Right cardiac atrium (tissue), 5 donors: Measurements from ENCODE around the gene CACNA2D1. TPM values are rescaled to one million over a fixed set of nuclear protein-coding genes. Genes with fewer than 3 reads are reported as not detected.
A peak's percentile ranks its signal among the peaks of the same experiment; 100 is the strongest.
"Not testable (repeated sequence)": the region's sequence is repeated elsewhere in the genome, so short reads cannot be mapped to it uniquely, and the experiment has no call there.

Experiments
- ATAC-seq, 2 donors: fragments of 200-7000 bp; cut with Tn5 transposase; one replicate each; pipeline versions ENCODE4 v1.8.0 to v1.9.1; 2020; ENCODE audit warnings: moderate library complexity in 2 of 2, mild to moderate bottlenecking in 1 of 2
- DNase-seq, 3 donors: peaks; one replicate each; pipeline ENCODE4 v3.0.0-alpha.2; 2020
- H3K27ac ChIP-seq: one replicate; pipeline ENCODE4 v1.5.1; 2013; ENCODE audit warnings: mild to moderate bottlenecking, low read length, control low read depth, moderate library complexity
- H3K27me3 ChIP-seq: one replicate; pipeline ENCODE4 v1.6.1; 2013; ENCODE audit not compliant: control insufficient read depth, insufficient read depth
- H3K4me1 ChIP-seq: one replicate; pipeline ENCODE4 v1.6.1; 2013; ENCODE audit warnings: low read length; ENCODE audit not compliant: control insufficient read depth, insufficient read depth
- H3K4me3 ChIP-seq: one replicate; pipeline ENCODE4 v1.5.1; 2013; ENCODE audit warnings: low read length, control low read depth
- H3K9me3 ChIP-seq: one replicate; pipeline ENCODE4 v1.6.1; 2013; ENCODE audit warnings: low read length; ENCODE audit not compliant: control insufficient read depth
- WGBS: extraction: QIAGEN DNeasy Blood & Tissue Kit; methylation state at CpG from one replicate; pipeline ENCODE4 v1.1.7; 2013; 5-methylcytosine and 5-hydroxymethylcytosine counted together
- intact Hi-C, 4 donors: fragments of 100-400 bp; cut with DNase I; formaldehyde crosslinking; loops; one replicate each; pipeline versions ENCODE4 v1.11.0 to v1.14.0; 2022 to 2023
- polyA plus RNA-seq: library from polyadenylated mRNA; stranded (reverse); fragments of 200-250 nt; gene quantifications from one replicate; pipeline ENCODE4 v1.2.3, GENCODE V29; 2013
- total RNA-seq, 4 donors: library from RNA; stranded (reverse); fragmentation: NEBNext Ultra II Directional; extraction: Animal tissue kit (Norgen Biotek cat#: 25700); gene quantifications; one replicate each; pipeline ENCODE4 v1.2.1, GENCODE V29; 2021
- donor health status: healthy with polysubstance abuse.
- donor health status: DM: no; HTN: yes; CAD: no.
- donor health status: DM: no; HTN: no; CAD: no.
- donor health status: DM: no; HTN: yes; CAD: no; lungs with severe emphysema.
- donor health status: DM: yes; HTN: yes; CAD: no.

The CACNA2D1 gene
- total and polyA plus RNA-seq, 5 donors: 9.7 to 55.2 (median 42.4) TPM

DNA sequence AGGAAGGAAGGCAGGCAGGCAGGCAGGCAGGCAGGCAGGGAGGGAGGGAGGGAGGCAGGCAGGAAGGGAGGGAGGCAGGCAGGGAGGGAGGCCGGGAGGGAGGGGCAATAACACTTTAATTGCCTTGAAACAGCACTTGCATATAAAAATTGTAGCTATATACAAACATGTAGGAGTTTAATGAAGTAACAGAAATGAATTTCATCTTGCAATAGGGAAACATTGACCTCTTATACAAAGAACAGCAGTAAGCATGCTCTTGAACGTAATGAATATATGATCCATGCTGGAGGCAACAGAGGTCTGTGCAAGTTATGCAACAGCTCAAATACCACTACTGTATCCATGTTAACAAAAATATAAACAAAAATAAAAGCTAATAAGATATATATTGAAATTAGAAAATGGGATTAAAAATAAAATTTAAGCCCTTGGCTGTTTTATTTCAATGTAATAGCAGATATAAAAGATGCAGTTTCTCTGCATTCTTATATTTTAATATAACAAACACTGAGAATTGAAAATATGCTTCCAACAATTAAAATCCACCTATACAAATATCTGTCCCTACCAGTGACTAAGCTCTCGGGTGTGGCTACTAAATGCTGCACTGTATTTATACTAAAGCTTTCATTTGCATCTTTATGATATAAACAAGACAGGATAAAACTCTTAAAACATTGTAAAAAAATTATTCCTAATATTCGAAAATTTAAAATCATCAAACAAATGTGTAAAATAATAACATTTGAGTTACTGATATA, 50.3 kb downstream of the CACNA2D1 start:
- DNase-seq (no peak), ATAC-seq (no peak)
- Histone ChIP-seq H3K27ac (no peak overlapping the region), H3K4me3 (no peak overlapping the region), H3K27me3 (no peaks in the 10 kb centered on the region), H3K4me1 (no peaks in the 10 kb centered on the region), H3K9me3 (no peaks in the 10 kb centered on the region)
- intact Hi-C loops: no loop called here
- WGBS: 88% methylated on average over 4 of the region's 4 CpGs

DNA sequence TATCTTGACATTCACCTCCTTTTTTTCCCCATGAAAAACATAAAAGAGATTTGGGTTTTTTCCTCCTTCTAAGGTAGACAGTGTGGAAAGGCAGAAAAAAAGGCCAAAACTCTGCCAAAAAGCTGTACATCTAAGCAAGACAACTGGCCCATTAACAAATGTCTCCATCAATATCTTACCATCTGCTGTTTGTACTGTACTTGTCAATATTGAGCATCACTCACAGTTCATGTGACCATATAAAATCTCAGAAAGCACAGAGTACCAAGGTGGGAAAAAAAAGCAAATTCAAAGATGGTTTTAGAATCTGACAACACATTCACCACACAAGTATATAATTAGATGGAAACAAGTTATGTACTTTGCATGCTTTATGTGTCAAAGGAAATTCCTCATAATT, 52.6 kb downstream of the CACNA2D1 start:
- intact Hi-C loops: no loop called here
- Histone ChIP-seq H3K9me3 (no peaks in the 10 kb centered on the region), H3K27ac (no peak overlapping the region), H3K4me1 (peaks cover 2% of the 10 kb centered on the region), H3K27me3 (no peaks in the 10 kb centered on the region), H3K4me3 (no peak overlapping the region)
- ATAC-seq (no peak), DNase-seq (no peak)

DNA sequence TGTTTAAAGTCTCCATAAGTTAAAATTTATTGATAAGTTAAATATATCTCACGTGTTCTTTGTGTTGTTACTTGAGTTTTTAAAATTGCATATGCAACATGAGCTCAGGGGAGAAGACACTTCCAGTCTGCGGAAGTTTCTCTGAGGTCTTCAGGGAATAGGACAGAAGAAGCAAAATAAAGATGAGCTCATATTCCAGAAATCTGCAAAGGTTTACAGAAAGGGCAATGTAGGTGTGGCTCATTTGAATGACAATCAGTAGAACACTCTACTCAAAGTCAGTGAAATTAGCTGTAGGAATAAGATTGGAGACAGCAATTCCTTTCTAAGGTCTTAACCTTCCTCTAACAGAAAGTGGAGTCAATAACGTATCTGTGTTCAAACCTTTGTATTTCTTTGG, 53.7 kb downstream of the CACNA2D1 start:
- DNase-seq (no peak), ATAC-seq (peak in 1 of 2 donors; percentile 34)
- Histone ChIP-seq H3K4me1 (peaks cover 2% of the 10 kb centered on the region), H3K4me3 (no peak overlapping the region), H3K27me3 (no peaks in the 10 kb centered on the region), H3K9me3 (no peaks in the 10 kb centered on the region), H3K27ac (no peak overlapping the region)
- intact Hi-C loops: no loop called here
- WGBS: 77% methylated on average over 3 of the region's 3 CpGs

DNA sequence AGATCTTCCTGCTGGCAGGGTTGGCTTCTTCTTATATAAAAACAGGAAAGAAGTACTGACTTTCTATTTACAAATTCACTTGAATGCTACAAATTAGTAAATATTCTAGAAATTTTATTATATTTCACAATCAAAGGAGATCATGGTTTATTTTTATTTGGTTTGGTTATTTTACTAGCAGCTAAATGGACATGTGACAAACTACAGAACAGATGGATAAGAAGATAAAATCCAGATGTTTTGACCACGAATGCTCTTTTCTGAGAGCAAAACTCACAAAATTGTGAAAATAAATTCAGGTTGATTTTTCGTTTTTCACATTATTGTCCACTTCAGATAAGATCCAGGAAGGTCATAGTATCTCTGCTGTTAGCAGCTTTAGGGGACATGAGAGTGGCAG, 55.4 kb downstream of the CACNA2D1 start:
- intact Hi-C loops: no loop called here
- ATAC-seq (no peak), DNase-seq (no peak)
- no peak overlapping the region for H3K27ac ChIP-seq
- no peak overlapping the region for H3K4me3 ChIP-seq
- WGBS: 50% methylated on average over 2 of the region's 2 CpGs
- no peaks in the 10 kb centered on the region for H3K27me3 ChIP-seq
- peaks cover 2% of the 10 kb centered on the region for H3K4me1 ChIP-seq
- H3K9me3 ChIP-seq: no peaks in the 10 kb centered on the region

DNA sequence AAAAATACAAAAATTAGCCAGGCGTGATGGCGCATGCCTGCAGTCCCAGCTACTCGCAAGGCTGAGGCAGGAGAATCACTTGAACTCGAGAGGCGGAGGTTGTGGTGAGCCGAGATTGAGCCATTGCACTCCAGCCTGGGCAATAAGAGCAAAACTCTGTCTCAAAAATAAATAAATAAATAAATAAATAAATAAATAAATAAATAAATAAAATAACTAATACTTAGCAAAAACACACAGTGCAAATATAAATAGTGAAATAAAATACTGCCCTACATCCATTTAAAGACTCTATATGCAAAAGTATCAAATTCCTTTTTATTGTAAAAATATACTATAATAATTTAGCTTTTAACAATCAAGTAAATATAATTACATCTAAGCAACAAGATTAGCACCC, 57.0 kb downstream of the CACNA2D1 start:
- DNase-seq, ATAC-seq, intact Hi-C loops, H3K9me3 ChIP-seq, H3K27me3 ChIP-seq, H3K27ac ChIP-seq, H3K4me3 ChIP-seq, H3K4me1 ChIP-seq: not testable (repeated sequence)
- 98% methylated on average over 6 of the region's 6 CpGs for WGBS

DNA sequence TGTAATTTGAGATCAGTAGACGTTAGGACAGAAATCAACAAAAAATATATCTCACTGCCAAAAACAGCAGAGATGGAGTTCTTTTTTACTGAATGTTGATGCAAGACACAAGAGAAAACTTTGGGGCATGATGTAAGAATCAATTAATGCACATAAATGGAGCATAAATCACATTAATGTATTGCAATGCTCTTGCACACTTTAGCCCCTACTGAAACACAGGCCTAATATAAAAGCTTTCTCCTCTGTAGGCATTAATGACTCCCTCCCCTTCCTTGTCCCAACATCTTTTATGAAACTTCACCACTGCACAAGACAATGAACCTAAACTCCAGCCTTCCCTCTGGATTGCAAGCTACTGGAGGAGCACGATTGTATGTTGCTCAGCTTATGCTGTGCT, 58.8 kb downstream of the CACNA2D1 start:
- no peak overlapping the region for H3K4me3 ChIP-seq
- intact Hi-C loops: no loop called here
- no peaks in the 10 kb centered on the region for H3K27me3 ChIP-seq
- DNase-seq (no peak), ATAC-seq (no peak)
- H3K9me3 ChIP-seq: no peaks in the 10 kb centered on the region
- H3K27ac ChIP-seq: no peak overlapping the region
- WGBS: 65% methylated on average over 2 of the region's 2 CpGs
- H3K4me1 ChIP-seq: peaks cover 3% of the 10 kb centered on the region

DNA sequence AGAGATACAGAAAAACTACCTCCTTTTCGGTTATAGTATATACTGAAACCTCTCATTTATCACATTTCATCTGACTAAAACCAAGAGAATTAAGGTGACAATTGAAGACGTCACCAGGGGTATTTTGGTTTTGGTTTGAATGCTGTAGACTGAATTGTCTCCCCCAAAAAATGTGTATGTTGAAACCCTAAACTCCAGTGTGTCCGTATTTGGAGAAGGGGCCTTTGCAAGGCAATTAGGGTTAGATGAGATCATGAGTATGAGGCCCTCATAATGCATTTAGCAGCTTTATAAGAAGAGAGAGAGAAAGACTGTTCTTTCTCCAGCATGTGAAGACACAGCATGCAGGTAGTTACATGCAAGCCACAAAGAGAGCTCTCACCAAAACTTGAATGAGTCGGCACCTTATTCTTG, 59.5 kb downstream of the CACNA2D1 start:
- intact Hi-C loops: no loop called here
- no peak for DNase-seq
- 93% methylated on average over 4 of the region's 4 CpGs for WGBS
- no peak overlapping the region for H3K27ac ChIP-seq
- H3K27me3 ChIP-seq: no peaks in the 10 kb centered on the region
- no peaks in the 10 kb centered on the region for H3K9me3 ChIP-seq
- ATAC-seq: no peak
- H3K4me3 ChIP-seq: no peak overlapping the region
- peaks cover 3% of the 10 kb centered on the region for H3K4me1 ChIP-seq

DNA sequence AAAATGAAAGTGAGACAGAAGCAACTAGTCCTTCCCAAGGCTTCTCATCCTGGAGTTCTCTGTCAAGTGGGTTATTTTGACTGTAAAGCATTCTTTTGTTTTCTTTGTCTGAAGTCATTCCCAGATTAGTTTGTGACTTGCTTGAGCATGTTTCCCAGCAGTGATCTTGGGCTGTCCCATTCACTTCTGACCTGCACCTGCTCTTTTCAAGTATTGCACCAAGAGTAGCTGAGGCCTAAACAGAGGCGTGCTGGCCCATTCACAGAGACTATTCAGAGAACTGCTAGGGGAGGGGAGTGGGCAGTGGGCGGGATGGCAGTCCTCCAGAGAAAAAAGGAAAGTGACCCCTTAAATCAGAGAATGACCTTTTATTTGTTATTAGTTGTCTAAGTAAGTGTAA, 61.3 kb downstream of the CACNA2D1 start:
- Histone ChIP-seq H3K27me3 (no peaks in the 10 kb centered on the region), H3K4me3 (no peak overlapping the region), H3K4me1 (peaks cover 4% of the 10 kb centered on the region), H3K27ac (no peak overlapping the region), H3K9me3 (no peaks in the 10 kb centered on the region)
- WGBS: 98% methylated on average over 2 of the region's 2 CpGs
- DNase-seq (no peak), ATAC-seq (no peak)
- intact Hi-C loops: no loop called here

DNA sequence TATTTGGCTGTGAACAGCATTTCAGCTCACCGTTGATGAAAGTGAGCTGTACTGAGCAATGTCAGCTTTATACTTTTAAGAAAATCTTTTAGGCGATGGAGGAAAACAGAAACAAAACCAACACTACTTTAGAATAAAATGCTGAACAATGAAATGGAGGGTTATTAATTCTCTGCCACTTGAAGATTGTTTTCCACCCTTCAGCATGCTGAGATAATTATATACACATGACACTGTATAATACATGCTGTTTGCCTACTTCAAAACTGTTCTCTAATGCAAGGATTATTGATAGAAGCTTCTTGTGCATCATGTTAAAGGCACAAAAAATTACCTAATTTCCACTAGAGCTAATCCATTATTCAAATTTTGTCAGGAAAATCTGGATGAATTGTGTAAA, 66.8 kb downstream of the CACNA2D1 start:
- Histone ChIP-seq H3K4me1 (peaks cover 2% of the 10 kb centered on the region), H3K9me3 (no peaks in the 10 kb centered on the region), H3K27me3 (no peaks in the 10 kb centered on the region), H3K27ac (no peak overlapping the region), H3K4me3 (no peak overlapping the region)
- 73% methylated on average over 2 of the region's 2 CpGs for WGBS
- DNase-seq (no peak), ATAC-seq (no peak)
- intact Hi-C loops: no loop called here

DNA sequence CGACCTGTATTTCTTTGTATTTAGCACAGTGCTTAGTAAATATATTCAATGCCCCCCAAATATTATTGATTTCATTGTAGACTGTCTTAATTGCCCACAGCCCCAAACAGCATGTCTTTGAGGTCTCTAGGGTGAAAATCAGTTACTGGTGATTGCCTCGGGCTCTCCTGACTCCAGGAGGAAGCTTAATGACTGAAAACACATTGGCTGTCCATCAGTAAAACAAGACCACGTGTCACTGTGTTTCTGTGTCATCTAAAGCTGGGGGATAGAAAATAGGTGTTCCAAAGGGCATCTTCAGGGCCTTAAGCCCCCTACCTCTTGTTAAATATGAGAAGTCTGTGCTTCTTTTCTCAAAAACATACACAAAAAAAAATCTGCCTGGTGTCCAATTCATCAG, 67.9 kb downstream of the CACNA2D1 start:
- intact Hi-C loops: no loop called here
- ATAC-seq (no peak), DNase-seq (no peak)
- Histone ChIP-seq H3K4me3 (no peak overlapping the region), H3K27ac (no peak overlapping the region), H3K9me3 (no peaks in the 10 kb centered on the region), H3K27me3 (no peaks in the 10 kb centered on the region), H3K4me1 (peaks cover 2% of the 10 kb centered on the region)
- 77% methylated on average over 3 of the region's 3 CpGs for WGBS

DNA sequence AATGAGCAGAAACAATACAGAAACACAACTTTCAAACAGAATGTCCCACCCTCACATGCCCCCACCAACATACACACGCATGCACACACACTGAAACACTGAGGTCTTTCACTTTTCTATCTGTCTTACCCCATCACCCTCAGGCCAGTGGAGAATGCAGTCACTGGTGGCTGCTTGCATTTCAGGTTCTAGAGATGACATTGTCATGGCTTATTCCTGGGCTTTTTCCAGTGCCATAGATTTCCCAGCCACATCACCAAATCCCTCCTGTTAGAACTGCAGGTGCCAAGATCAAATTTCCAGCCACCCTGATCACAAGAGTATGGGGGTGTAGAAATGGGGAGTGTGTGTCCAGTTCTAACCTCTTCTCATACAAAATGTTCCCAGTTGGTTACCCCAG, 68.4 kb downstream of the CACNA2D1 start:
- Histone ChIP-seq H3K4me3 (no peak overlapping the region), H3K9me3 (no peaks in the 10 kb centered on the region), H3K27ac (no peak overlapping the region), H3K27me3 (no peaks in the 10 kb centered on the region), H3K4me1 (peaks cover 2% of the 10 kb centered on the region)
- DNase-seq (no peak), ATAC-seq (no peak)
- 94% methylated on average over 1 of the region's 1 CpG for WGBS
- intact Hi-C loops: no loop called here
